GM23338 (cell line): ENCODE results near the gene SLC12A5. TPM values are rescaled to one million over a fixed set of nuclear protein-coding genes. Genes with fewer than 3 reads are reported as not detected.
A peak's percentile ranks its signal among the peaks of the same experiment; 100 is the strongest.
"Not testable (repeated sequence)": the region's sequence is repeated elsewhere in the genome, so short reads cannot be mapped to it uniquely, and the experiment has no call there.

Experiments used
- ATAC-seq: fragments of 200-7000 bp; cut with Tn5 transposase; 3 replicates; pipeline ENCODE4 v1.9.1; 2020
- DNase-seq: peaks from one replicate; pipeline ENCODE4 v3.0.0-alpha.2; 2015; ENCODE audit warnings: low spot score
- H2AFZ ChIP-seq: fragments of 200-600 bp; sonication (generic); 2 replicates; pipeline ENCODE4 v1.8.0; 2016; ENCODE audit warnings: antibody characterized with exemption, mild to moderate bottlenecking, moderate library complexity
- H3F3A ChIP-seq: fragments of 200-600 bp; sonication (generic); replicated peaks from 2 replicates; pipeline ENCODE4 v1.8.0; 2017; ENCODE audit warnings: antibody characterized with exemption, mixed run types, low read depth
- H3K27ac ChIP-seq: fragments of 200-600 bp; sonication (generic); 2 replicates; pipeline ENCODE4 v1.6.1; 2016; ENCODE audit warnings: low read depth
- H3K27me3 ChIP-seq: fragments of 200-600 bp; sonication (generic); 2 replicates; pipeline ENCODE4 v1.8.0; 2016; ENCODE audit warnings: mild to moderate bottlenecking, mixed run types, moderate library complexity; ENCODE audit not compliant: insufficient read depth
- H3K36me3 ChIP-seq: fragments of 200-600 bp; sonication (generic); 2 replicates; pipeline ENCODE4 v1.8.0; 2016; ENCODE audit warnings: mild to moderate bottlenecking; ENCODE audit not compliant: insufficient read depth
- H3K4me1 ChIP-seq: fragments of 200-600 bp; sonication (generic); 2 replicates; pipeline ENCODE4 v1.8.0; 2016; ENCODE audit warnings: mild to moderate bottlenecking, moderate library complexity; ENCODE audit not compliant: insufficient read depth
- H3K4me2 ChIP-seq: fragments of 200-600 bp; sonication (generic); 2 replicates; pipeline ENCODE4 v1.7.1; 2017; ENCODE audit warnings: mixed run types
- H3K4me3 ChIP-seq: fragments of 200-600 bp; sonication (generic); 2 replicates; pipeline ENCODE4 v1.6.1; 2016; ENCODE audit warnings: mixed run types
- H3K79me2 ChIP-seq: fragments of 200-600 bp; sonication (generic); replicated peaks from 2 replicates; pipeline ENCODE4 v1.8.0; 2017; ENCODE audit warnings: mild to moderate bottlenecking; ENCODE audit not compliant: insufficient read depth
- H3K9me2 ChIP-seq: fragments of 200-600 bp; sonication (generic); 2 replicates; pipeline ENCODE4 v1.8.0; 2017; ENCODE audit not compliant: insufficient read depth
- H4K20me1 ChIP-seq: fragments of 200-600 bp; sonication (generic); replicated peaks from 2 replicates; pipeline ENCODE4 v1.8.0; 2017; ENCODE audit warnings: mild to moderate bottlenecking; ENCODE audit not compliant: insufficient read depth
- H3K27ac Mint-ChIP-seq: 2 replicates; pipeline ENCODE4 v1.8.0; 2020; ENCODE audit warnings: inconsistent platforms, mild to moderate bottlenecking, moderate library complexity, mixed read lengths
- H3K27me3 Mint-ChIP-seq: 3 replicates; pipeline ENCODE4 v1.8.0; 2022; ENCODE audit warnings: low read depth, mild to moderate bottlenecking, moderate library complexity, mixed read lengths, inconsistent platforms; ENCODE audit not compliant: insufficient read depth, poor library complexity
- H3K36me3 Mint-ChIP-seq: 3 replicates; pipeline ENCODE4 v1.8.0; 2021; ENCODE audit warnings: low read depth, mild to moderate bottlenecking, inconsistent platforms, moderate library complexity, mixed read lengths
- H3K4me1 Mint-ChIP-seq: 3 replicates; pipeline ENCODE4 v1.8.0; 2020; ENCODE audit warnings: mild to moderate bottlenecking, inconsistent platforms, mixed read lengths
- H3K4me3 Mint-ChIP-seq: 3 replicates; pipeline ENCODE4 v1.8.0; 2021; ENCODE audit warnings: moderate library complexity, mild to moderate bottlenecking, inconsistent platforms, mixed read lengths
- H3K9me3 Mint-ChIP-seq: 3 replicates; pipeline ENCODE4 v1.8.0; 2020; ENCODE audit warnings: moderate library complexity, mild to moderate bottlenecking, inconsistent platforms, mixed read lengths
- CTCF ChIP-seq, 2 experiments: fragments of 200-600 bp in 1 of 2; sonication (generic) in 1 of 2; conservative IDR thresholded peaks; 2 replicates each; pipeline versions ENCODE4 v1.5.1 to v1.6.1; 2016 to 2017; ENCODE audit warnings: antibody characterized with exemption in 2 of 2, low read depth in 2 of 2, mild to moderate bottlenecking in 2 of 2, moderate library complexity in 1 of 2
- EZH2 ChIP-seq: fragments of 200-600 bp; sonication (generic); IDR thresholded peaks from one replicate; pipeline ENCODE4 v1.8.0; 2017; ENCODE audit warnings: antibody characterized with exemption, mild to moderate bottlenecking, low read depth; ENCODE audit not compliant: unreplicated experiment
- REST ChIP-seq: IDR thresholded peaks from one replicate; pipeline ENCODE4 v1.6.1; 2018; ENCODE audit warnings: antibody characterized with exemption; ENCODE audit not compliant: unreplicated experiment
- ZNF114 ChIP-seq: fragments of 250-450 bp; sonication (Bioruptor Pico); IDR thresholded peaks from 2 replicates; pipeline ENCODE4 v1.5.0; 2020; ENCODE audit warnings: mild to moderate bottlenecking, moderate library complexity
- ZNF462 ChIP-seq: fragments of 250-450 bp; sonication (Bioruptor Pico); IDR thresholded peaks from 2 replicates; pipeline ENCODE4 v1.5.0; 2020; ENCODE audit warnings: mild to moderate bottlenecking, moderate library complexity
- polyA plus RNA-seq: library from polyadenylated mRNA; unstranded; fragments of >200 nt; fragmentation: Nextera tagmentation; extraction: Ambion mirVana; gene quantifications from 2 replicates; pipeline ENCODE4 v1.2.1, GENCODE V29; 2016
- total RNA-seq: library from RNA; depleted of rRNA; stranded (reverse); fragments of >200 nt; shearing (Covaris generic); gene quantifications from 2 replicates; pipeline ENCODE4 v1.2.3, GENCODE V29; 2014

Gene SLC12A5
- total and polyA plus RNA-seq, 2 experiments from 2014 or later = 3.5 to 8.4 TPM

GRCh38 chr20:45985573-45985972 is 43.4 kb upstream of the SLC12A5 start (continued):
- TF ChIP-seq ZNF462 = no peak
- TF ChIP-seq ZNF114 (CRISPR knock-in tag) = no peak

- no peaks in the 10 kb centered on the region for H3K36me3 Mint-ChIP-seq
- no peak overlapping the region for H3K27ac ChIP-seq
- ATAC-seq = peak; percentile 98
- H3K4me3 ChIP-seq = no peak overlapping the region
- DNase-seq = peak; percentile 92
- H3K79me2 ChIP-seq = no peaks in the 10 kb centered on the region
- H3K36me3 ChIP-seq = no peaks in the 10 kb centered on the region
- H2AFZ ChIP-seq = peak overlapping the region; percentile 83; the same call in 1 of the 2 replicates
- H3K4me1 ChIP-seq = peaks cover 9% of the 10 kb centered on the region
- no peaks in the 10 kb centered on the region for H3K9me3 Mint-ChIP-seq
- H4K20me1 ChIP-seq = no peaks in the 10 kb centered on the region
- H3K27me3 ChIP-seq = no peaks in the 10 kb centered on the region
- peaks cover 2% of the 10 kb centered on the region for H3K27me3 Mint-ChIP-seq
- no peak overlapping the region for H3K4me2 ChIP-seq
- H3K4me1 Mint-ChIP-seq = peaks cover 10% of the 10 kb centered on the region
- TF ChIP-seq CTCF (conservative IDR thresholded peaks at IDR 0.05; ENCODE audit: low read depth in 2 of 2) (peak; percentile 84 to 97), REST (peak; percentile 21), EZH2 (no peak)
- H3K4me3 Mint-ChIP-seq = no peak overlapping the region
- H3K27ac Mint-ChIP-seq = no peak overlapping the region
- no peaks in the 10 kb centered on the region for H3F3A ChIP-seq
- no peaks in the 10 kb centered on the region for H3K9me2 ChIP-seq
These were observed 41.8 kb upstream of the SLC12A5 start for GRCh38 chr20:45987108-45987780.

GRCh38 chr20:45988830-45989229 is 40.2 kb upstream of the SLC12A5 start:
- not testable (repeated sequence) for H3K27ac Mint-ChIP-seq, H3K27ac ChIP-seq, H3K4me2 ChIP-seq, H3F3A ChIP-seq, H3K36me3 ChIP-seq, H3K9me2 ChIP-seq, H2AFZ ChIP-seq, H4K20me1 ChIP-seq, H3K4me1 ChIP-seq, H3K27me3 ChIP-seq, H3K9me3 Mint-ChIP-seq, H3K4me1 Mint-ChIP-seq, ATAC-seq, H3K4me3 Mint-ChIP-seq, H3K79me2 ChIP-seq, H3K36me3 Mint-ChIP-seq, DNase-seq, H3K4me3 ChIP-seq
- peaks cover 10% of the 10 kb centered on the region for H3K27me3 Mint-ChIP-seq
